ENCODE results near the gene TDP1. TPM values are rescaled to one million over a fixed set of nuclear protein-coding genes. Genes with fewer than 3 reads are reported as not detected.

Gene TDP1
- total RNA-seq, 6 donors from 2014 or later, result 6.4 to 33.5 (median 13.5) TPM

DNA sequence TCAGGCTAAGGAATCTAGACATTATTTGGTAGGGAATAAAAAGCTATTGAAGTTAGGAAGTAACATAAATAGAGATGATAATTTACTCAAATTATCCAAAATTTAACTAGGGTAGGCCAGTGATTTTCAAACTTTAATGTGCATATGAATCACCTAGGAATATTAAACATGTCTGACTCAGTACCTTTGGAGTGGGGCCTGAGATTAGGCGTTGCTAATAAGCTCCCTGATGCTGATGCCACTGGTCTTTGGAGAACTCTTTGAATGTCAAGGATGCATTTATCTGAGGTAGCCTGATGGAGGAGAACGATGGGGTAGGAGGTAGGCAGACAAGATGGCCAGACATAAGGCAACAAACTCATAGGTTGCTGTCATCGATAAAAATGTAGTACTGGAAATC, 34.4 kb upstream of the TDP1 start:
- H3K9me3 ChIP-seq, result no peaks in the 10 kb centered on the region
- no peak overlapping the region for H3K4me3 ChIP-seq
- 94 to 96% methylated on average over 3 of the region's 3 CpGs for WGBS, 2 donors
- H3K36me3 ChIP-seq, result no peaks in the 10 kb centered on the region
- H3K4me1 ChIP-seq, result no peaks in the 10 kb centered on the region
- no peaks in the 10 kb centered on the region for H3K27me3 ChIP-seq
- TF ChIP-seq POLR2A (IDR thresholded peaks at IDR 0.05), result no peak
- TF ChIP-seq EP300 (IDR thresholded peaks at IDR 0.05), result no peak
- no peak for TF ChIP-seq POLR2AphosphoS5 (IDR thresholded peaks at IDR 0.05)
- TF ChIP-seq, protein P1, sequence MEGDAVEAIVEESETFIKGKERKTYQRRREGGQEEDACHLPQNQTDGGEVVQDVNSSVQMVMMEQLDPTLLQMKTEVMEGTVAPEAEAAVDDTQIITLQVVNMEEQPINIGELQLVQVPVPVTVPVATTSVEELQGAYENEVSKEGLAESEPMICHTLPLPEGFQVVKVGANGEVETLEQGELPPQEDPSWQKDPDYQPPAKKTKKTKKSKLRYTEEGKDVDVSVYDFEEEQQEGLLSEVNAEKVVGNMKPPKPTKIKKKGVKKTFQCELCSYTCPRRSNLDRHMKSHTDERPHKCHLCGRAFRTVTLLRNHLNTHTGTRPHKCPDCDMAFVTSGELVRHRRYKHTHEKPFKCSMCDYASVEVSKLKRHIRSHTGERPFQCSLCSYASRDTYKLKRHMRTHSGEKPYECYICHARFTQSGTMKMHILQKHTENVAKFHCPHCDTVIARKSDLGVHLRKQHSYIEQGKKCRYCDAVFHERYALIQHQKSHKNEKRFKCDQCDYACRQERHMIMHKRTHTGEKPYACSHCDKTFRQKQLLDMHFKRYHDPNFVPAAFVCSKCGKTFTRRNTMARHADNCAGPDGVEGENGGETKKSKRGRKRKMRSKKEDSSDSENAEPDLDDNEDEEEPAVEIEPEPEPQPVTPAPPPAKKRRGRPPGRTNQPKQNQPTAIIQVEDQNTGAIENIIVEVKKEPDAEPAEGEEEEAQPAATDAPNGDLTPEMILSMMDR (IDR thresholded peaks at IDR 0.05), result no peak
- DNase-seq (no peak), ATAC-seq (ENCODE audit: low FRiP score in 2 of 2) (no peak)
- H3K27ac ChIP-seq, result no peak overlapping the region

DNA sequence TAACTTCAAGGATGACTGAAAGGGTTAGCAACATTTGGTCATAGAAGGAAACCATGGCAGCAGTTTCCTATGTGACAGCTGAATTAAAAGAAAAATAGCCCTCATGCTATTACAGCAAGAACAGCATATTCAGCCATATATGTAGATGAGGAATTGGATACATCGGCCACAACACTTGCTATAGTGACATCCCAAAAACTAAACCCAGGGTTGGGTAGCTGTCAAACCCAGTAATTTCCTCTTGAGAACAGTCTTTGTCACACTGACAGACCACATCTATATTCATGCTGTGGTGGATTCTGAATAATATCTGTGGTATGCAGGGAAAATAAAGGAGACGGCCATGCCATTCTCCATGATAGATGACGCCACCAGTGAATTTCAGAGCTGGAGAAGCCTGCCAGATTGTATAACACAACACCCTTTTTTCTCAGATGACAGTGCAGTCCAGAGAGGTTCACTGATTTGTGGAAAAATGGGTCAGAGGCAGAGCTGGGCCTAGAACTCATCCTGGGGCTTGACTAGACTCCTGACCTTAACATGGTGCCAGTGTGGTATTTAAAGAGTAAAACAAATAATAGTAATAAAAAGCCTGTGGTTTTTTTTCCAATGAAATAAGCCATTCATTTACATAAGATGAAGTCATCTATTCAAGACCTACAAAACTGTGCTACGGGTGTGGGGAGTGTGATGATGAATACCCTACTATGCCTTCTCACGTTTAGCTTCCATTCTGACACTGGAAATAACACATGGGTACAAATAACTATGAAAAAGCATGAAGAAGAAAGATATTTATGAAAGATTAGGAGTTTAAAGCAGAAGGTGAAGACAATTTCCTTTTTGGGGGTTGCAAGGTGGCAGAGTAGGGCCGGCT, 33.5 kb upstream of the TDP1 start:
- DNase-seq (no peak), ATAC-seq (ENCODE audit: low FRiP score in 2 of 2) (no peak)
- H3K9me3 ChIP-seq, result no peaks in the 10 kb centered on the region
- H3K27me3 ChIP-seq, result no peaks in the 10 kb centered on the region
- 92 to 93% methylated on average over 6 of the region's 6 CpGs for WGBS, 2 donors
- TF ChIP-seq, protein P1 (IDR thresholded peaks at IDR 0.05), result no peak
- no peak for TF ChIP-seq EP300 (IDR thresholded peaks at IDR 0.05)
- no peak for TF ChIP-seq POLR2AphosphoS5 (IDR thresholded peaks at IDR 0.05)
- no peak for TF ChIP-seq POLR2A (IDR thresholded peaks at IDR 0.05)
- no peaks in the 10 kb centered on the region for H3K4me1 ChIP-seq
- H3K27ac ChIP-seq, result no peak overlapping the region
- H3K36me3 ChIP-seq, result no peaks in the 10 kb centered on the region
- no peak overlapping the region for H3K4me3 ChIP-seq

GRCh38 chr14:89924268-89924667, 31.5 kb upstream of the TDP1 start:
- H3K27me3 ChIP-seq, result no peaks in the 10 kb centered on the region
- H3K27ac ChIP-seq, result no peak overlapping the region
- H3K4me3 ChIP-seq, result no peak overlapping the region
- H3K4me1 ChIP-seq, result no peaks in the 10 kb centered on the region
- no peaks in the 10 kb centered on the region for H3K36me3 ChIP-seq
- ATAC-seq (ENCODE audit: low FRiP score in 2 of 2) (no peak), DNase-seq (no peak)
- no peaks in the 10 kb centered on the region for H3K9me3 ChIP-seq
- 79 to 80% methylated on average over 4 of the region's 4 CpGs for WGBS, 2 donors
- TF ChIP-seq, protein P1 (IDR thresholded peaks at IDR 0.05), result no peak
- TF ChIP-seq POLR2A (IDR thresholded peaks at IDR 0.05), result no peak
- no peak for TF ChIP-seq EP300 (IDR thresholded peaks at IDR 0.05)
- no peak for TF ChIP-seq POLR2AphosphoS5 (IDR thresholded peaks at IDR 0.05)

GRCh38 chr14:89926694-89927093, 29.0 kb upstream of the TDP1 start:
- Histone ChIP-seq H3K27ac (peak overlapping the region in 1 of 4 donors; percentile 49), H3K9me3 (no peaks in the 10 kb centered on the region), H3K27me3 (no peaks in the 10 kb centered on the region), H3K36me3 (peaks cover 0 to 3% (median 0%) of the 10 kb centered on the region in 4 donors), H3K4me1 (no peaks in the 10 kb centered on the region), H3K4me3 (no peak overlapping the region)
- ATAC-seq (ENCODE audit: low FRiP score in 2 of 2) (no peak), DNase-seq (no peak)
- WGBS, 2 donors, result 9 to 16% methylated on average over 1 of the region's 1 CpG
- TF ChIP-seq, protein P1 (IDR thresholded peaks at IDR 0.05), result no peak
- TF ChIP-seq POLR2A (IDR thresholded peaks at IDR 0.05) (no peak), POLR2AphosphoS5 (IDR thresholded peaks at IDR 0.05) (no peak)
